A549 (cell line): ENCODE results near the gene WHRN.

Experiments
- CTCF ChIP-seq: fragments of >200 bp; sonication (Bioruptor Twin); formaldehyde crosslinking; IDR thresholded peaks from 3 replicates; pipeline ENCODE4 v1.5.1; 2016
- ELK1 ChIP-seq: fragments of 150-350 bp; IDR thresholded peaks from 2 replicates; pipeline ENCODE4 v1.6.1; 2014; ENCODE audit warnings: low read depth, mild to moderate bottlenecking, low read length
- HMGXB4 ChIP-seq: fragments of 250-450 bp; sonication (Bioruptor Pico); IDR thresholded peaks from 2 replicates; pipeline ENCODE4 v1.5.0; 2021; ENCODE audit warnings: mild to moderate bottlenecking, moderate library complexity, borderline replicate concordance
- NR3C1 ChIP-seq: fragments of >200 bp; sonication (Bioruptor Twin); formaldehyde crosslinking; IDR thresholded peaks from 3 replicates; pipeline ENCODE4 v1.6.1; 2017
- PBX3 ChIP-seq: IDR thresholded peaks from 2 replicates; pipeline ENCODE4 v1.6.1; 2012
- POLR2A ChIP-seq: IDR thresholded peaks from 2 replicates; pipeline ENCODE4 v1.6.1; 2012; ENCODE audit warnings: mild to moderate bottlenecking, low read length
- RCOR1 ChIP-seq: fragments of 150-350 bp; IDR thresholded peaks from 2 replicates; pipeline ENCODE4 v1.6.1; 2014; ENCODE audit warnings: antibody characterized with exemption, low read length, low read depth

GRCh38 chr9:114390952-114391351 is 114.3 kb downstream of the WHRN start:
- TF ChIP-seq NR3C1 (no peak), HMGXB4 (CRISPR knock-in tag) (no peak), CTCF (no peak), RCOR1 (no peak), POLR2A (no peak), ELK1 (no peak), PBX3 (no peak)
